HepG2 (cell line): ENCODE results near the gene TNNI3K. TPM values are rescaled to one million over a fixed set of nuclear protein-coding genes. Genes with fewer than 3 reads are reported as not detected.

Source experiments
- ATAC-seq: fragments of 200-7000 bp; cut with Tn5 transposase; 3 replicates; pipeline ENCODE4 v1.9.1; 2020; ENCODE audit warnings: mild to moderate bottlenecking, moderate library complexity
- BruUV-seq: library from RNA; stranded (reverse); fragments of 400-500 nt; replicated peaks from 2 replicates; lab custom pipeline; 2021; lab: Mats Ljungman, UMichigan
- CTCF ChIA-PET: fragments of 300-600 bp; formaldehyde crosslinking; extraction: SDS; loops from one replicate; lab custom pipeline; 2021; ENCODE audit warnings: low total read pairs, inconsistent platforms, low intra/inter-chr PET ratio; lab: Yijun Ruan, JAX
- POLR2A ChIA-PET: fragments of 350-600 bp; sonication (Branson Sonifier 250); formaldehyde crosslinking; loops from one replicate; lab custom pipeline; 2020; ENCODE audit warnings: antibody characterized with exemption, inconsistent platforms; lab: Yijun Ruan, JAX
- DNase-seq: peaks from one replicate; pipeline ENCODE4 v3.0.0-alpha.2; 2015; ENCODE audit warnings: low spot score
- FAIRE-seq: peaks from 3 replicates; lab custom pipeline; 2011; peaks lifted over from hg19 to GRCh38; lab: Jason Lieb, UNC
- H2AFZ ChIP-seq: one replicate; pipeline ENCODE4 v1.6.1; 2011; ENCODE audit warnings: low read length, inconsistent platforms
- H3K27ac ChIP-seq: fragments of 300-600 bp; 3 replicates; pipeline ENCODE4 v1.8.0; 2011; ENCODE audit warnings: mixed run types, mild to moderate bottlenecking, mixed read lengths, low read length, inconsistent platforms; ENCODE audit not compliant: insufficient read depth; ENCODE audit errors: extremely low read length
- H3K27me3 ChIP-seq, 2 experiments: fragments of 200-600 bp in 1 of 2; 2 replicates in 1 of 2; 3 replicates in 1 of 2; pipeline versions ENCODE4 v1.6.0 to v1.8.0; 2011; ENCODE audit warnings: low read length in 2 of 2, mild to moderate bottlenecking in 2 of 2, moderate library complexity in 2 of 2, inconsistent platforms in 1 of 2; ENCODE audit not compliant: insufficient read depth in 2 of 2, control insufficient read depth in 1 of 2
- H3K36me3 ChIP-seq, 2 experiments: fragments of 200-600 bp in 1 of 2; replicated peaks in 1 of 2; 2 replicates in 1 of 2; 3 replicates in 1 of 2; pipeline versions ENCODE4 v1.5.1 to v1.8.0; 2011; ENCODE audit warnings: low read length in 2 of 2, inconsistent platforms in 1 of 2; ENCODE audit not compliant: insufficient read depth in 2 of 2, control insufficient read depth in 1 of 2
- H3K4me1 ChIP-seq: 2 replicates; pipeline ENCODE4 v1.5.1; 2012; ENCODE audit warnings: low read length, inconsistent platforms; ENCODE audit not compliant: insufficient read depth
- H3K4me2 ChIP-seq: 2 replicates; pipeline ENCODE4 v1.6.0; 2011; ENCODE audit warnings: low read depth, low read length, inconsistent platforms
- H3K4me3 ChIP-seq, 3 experiments: fragments of 200-600 bp in 1 of 3; sonication (generic), shearing (Covaris generic) in 1 of 3; replicated peaks in 1 of 3; 2 replicates each; pipeline ENCODE4 v1.5.1; 2011 to 2016; ENCODE audit warnings: low read length in 3 of 3, inconsistent platforms in 2 of 3, low read depth in 2 of 3, mild to moderate bottlenecking in 2 of 3, control low read depth in 1 of 3, mixed read lengths in 1 of 3; ENCODE audit not compliant: insufficient read depth in 1 of 3
- H3K79me2 ChIP-seq: one replicate; pipeline ENCODE4 v1.6.1; 2011; ENCODE audit warnings: low read length, inconsistent platforms; ENCODE audit not compliant: insufficient read depth
- H3K9ac ChIP-seq: 2 replicates; pipeline ENCODE4 v1.6.0; 2011; ENCODE audit warnings: mild to moderate bottlenecking, low read depth, low read length, inconsistent platforms; ENCODE audit not compliant: insufficient read depth
- H3K9me3 ChIP-seq: 2 replicates; pipeline ENCODE4 v1.5.1; 2012; ENCODE audit warnings: mild to moderate bottlenecking, low read length
- H4K20me1 ChIP-seq: 2 replicates; pipeline ENCODE4 v1.6.0; 2011; ENCODE audit warnings: inconsistent platforms, mild to moderate bottlenecking, low read length, moderate library complexity; ENCODE audit not compliant: insufficient read depth
- ARNTL ChIP-seq: sonication (generic); formaldehyde crosslinking; IDR thresholded peaks from 2 replicates; pipeline ENCODE4 v1.4.0; 2020; ENCODE audit warnings: mild to moderate bottlenecking, missing genetic modification reagents
- BORCS8-MEF2B ChIP-seq: sonication (generic); formaldehyde crosslinking; IDR thresholded peaks from 2 replicates; pipeline ENCODE4 v1.8.0; 2022; ENCODE audit warnings: mild to moderate bottlenecking, missing genetic modification reagents
- CREBL2 ChIP-seq: sonication (generic); formaldehyde crosslinking; IDR thresholded peaks from 2 replicates; pipeline ENCODE4 v1.8.1; 2023; ENCODE audit warnings: missing genetic modification reagents, mild to moderate bottlenecking, borderline replicate concordance
- HOXA5 ChIP-seq: sonication (generic); formaldehyde crosslinking; IDR thresholded peaks from 2 replicates; pipeline ENCODE4 v1.4.0; 2020; ENCODE audit warnings: missing genetic modification reagents
- IKZF4 ChIP-seq: sonication (generic); formaldehyde crosslinking; IDR thresholded peaks from 2 replicates; pipeline ENCODE4 v1.5.1; 2020; ENCODE audit warnings: borderline replicate concordance, mild to moderate bottlenecking, low read depth, missing genetic modification reagents; ENCODE audit errors: not compliant biosample characterization
- JUN ChIP-seq: sonication (generic); formaldehyde crosslinking; IDR thresholded peaks from 2 replicates; pipeline ENCODE4 v1.4.0; 2020; ENCODE audit warnings: mild to moderate bottlenecking, missing genetic modification reagents
- SOX13 ChIP-seq, 3 experiments: fragments of 450-650 bp in 1 of 3; sonication (generic) in 1 of 3; formaldehyde crosslinking in 1 of 3; IDR thresholded peaks in 2 of 3; conservative IDR thresholded peaks in 1 of 3; 2 replicates each; pipeline versions ENCODE4 v1.5.0 to v1.6.1; 2016 to 2020; ENCODE audit warnings: antibody characterized with exemption in 1 of 3, mild to moderate bottlenecking in 1 of 3, missing compliant biosample characterization in 1 of 3, missing genetic modification reagents in 1 of 3, moderate library complexity in 1 of 3
- ZNF329 ChIP-seq: sonication (generic); formaldehyde crosslinking; IDR thresholded peaks from 2 replicates; pipeline ENCODE4 v1.9.0; 2021; ENCODE audit warnings: low read depth, mild to moderate bottlenecking, missing genetic modification reagents
- ZNF589 ChIP-seq: sonication (generic); formaldehyde crosslinking; conservative IDR thresholded peaks from 2 replicates; pipeline ENCODE4 v1.8.0; 2022; ENCODE audit warnings: mild to moderate bottlenecking, moderate library complexity, missing genetic modification reagents
- WGBS: methylation state at CpG from one replicate; pipeline ENCODE4 v1.1.6; 2017; ENCODE audit warnings: low lambda C conversion rate; 5-methylcytosine and 5-hydroxymethylcytosine counted together
- in situ Hi-C: cut with HindIII; loops from 2 replicates; pipeline ENCODE4 v1.10.0; 2017; ENCODE audit warnings: low pct_unique_long_range_greater_than_20kb; ENCODE audit not compliant: extremely low pct_ligation_motif_present
- intact Hi-C: fragments of 100-400 bp; cut with micrococcal nuclease; formaldehyde crosslinking; loops from one replicate; pipeline ENCODE4 v1.10.0; 2022; ENCODE audit not compliant: unreplicated experiment
- polyA plus RNA-seq, 8 experiments: library from polyadenylated mRNA; depleted of rRNA in 3 of 8; stranded (reverse) in 7 of 8; unstranded in 1 of 8; fragments of >200 nt; fragmentation: Illumina TruSeq in 4 of 8; extraction: Trizol in 4 of 8; gene quantifications; 2 replicates each; pipeline versions ENCODE4 v1.2.1 to v1.2.3, GENCODE V29; 2011 to 2016; ENCODE audit warnings: low read depth in 4 of 8, missing spikeins in 1 of 8, mixed read lengths in 1 of 8; ENCODE audit not compliant: insufficient read depth in 1 of 8
- total RNA-seq, 5 experiments: library from RNA; depleted of rRNA; stranded (reverse); fragments of >200 nt; fragmentation: Illumina TruSeq; extraction: Trizol; gene quantifications; 2 replicates each; pipeline ENCODE4 v1.2.3, GENCODE V29; 2016; ENCODE audit warnings: low read depth in 1 of 5

TNNI3K gene
- total and polyA plus RNA-seq, 2 of the 13 experiments (the other 11 are each of a cell fraction or from before 2014, with no cell fraction given), result 1.1 TPM; not detected in 1

- H3K36me3 ChIP-seq, result no peaks in the 10 kb centered on the region
- intact Hi-C loops (no loop called here), in situ Hi-C loops (loop anchor here (25.0 kb wide), 1 partner anchor 637 kb away; no protein-coding TSS in a partner anchor)
- BruUV-seq, result no TSS peak
- no peak overlapping the region for H3K4me3 ChIP-seq
- ATAC-seq (no peak), FAIRE-seq (no peak), DNase-seq (no peak)
- H3K4me1 ChIP-seq, result no peaks in the 10 kb centered on the region
- H3K9ac ChIP-seq, result no peak overlapping the region
- no peak overlapping the region for H3K27ac ChIP-seq
- ChIA-PET POLR2A (no interaction called here), CTCF (no interaction called here)
- H4K20me1 ChIP-seq, result no peaks in the 10 kb centered on the region
- H3K27me3 ChIP-seq, result no peaks in the 10 kb centered on the region
- no peak overlapping the region for H3K4me2 ChIP-seq
- no peaks in the 10 kb centered on the region for H3K9me3 ChIP-seq
- H3K79me2 ChIP-seq, result no peaks in the 10 kb centered on the region
- H2AFZ ChIP-seq, result no peak overlapping the region
- TF ChIP-seq ZNF329 (CRISPR knock-in tag) (no peak), HOXA5 (CRISPR knock-in tag) (no peak), SOX13 (IDR thresholded peaks at IDR 0.05) (no peak), SOX13 (CRISPR knock-in tag; conservative IDR thresholded peaks at IDR 0.05 in 1 of 2, IDR thresholded peaks at IDR 0.05 in 1 of 2) (no peak), ZNF589 (CRISPR knock-in tag) (no peak), JUN (CRISPR knock-in tag) (no peak), CREBL2 (CRISPR knock-in tag) (no peak), BORCS8-MEF2B (CRISPR knock-in tag) (no peak), ARNTL (no peak), IKZF4 (CRISPR knock-in tag) (no peak)
- 13% methylated on average over 6 of the region's 6 CpGs for WGBS
These were observed 239.4 kb downstream of the TNNI3K start for GRCh38 chr1:74474585-74474984.
